Endometrium (tissue), 2 donors: ENCODE data around the gene ABLIM2.

Source experiments
- FAIRE-seq: peaks from 2 replicates; lab custom pipeline; 2012; peaks lifted over from hg19 to GRCh38; lab: Jason Lieb, UNC
- donor health status: control.
- donor health status: control.

Gene ABLIM2

GRCh38 chr4:8118035-8118434 lies 40.6 kb downstream of the ABLIM2 start:
- FAIRE-seq = no peak

- FAIRE-seq = no peak
Observed at GRCh38 chr4:8117278-8117682, 41.3 kb downstream of the ABLIM2 start.

- no peak for FAIRE-seq
Observed at GRCh38 chr4:8115916-8116315, 42.7 kb downstream of the ABLIM2 start.

DNA sequence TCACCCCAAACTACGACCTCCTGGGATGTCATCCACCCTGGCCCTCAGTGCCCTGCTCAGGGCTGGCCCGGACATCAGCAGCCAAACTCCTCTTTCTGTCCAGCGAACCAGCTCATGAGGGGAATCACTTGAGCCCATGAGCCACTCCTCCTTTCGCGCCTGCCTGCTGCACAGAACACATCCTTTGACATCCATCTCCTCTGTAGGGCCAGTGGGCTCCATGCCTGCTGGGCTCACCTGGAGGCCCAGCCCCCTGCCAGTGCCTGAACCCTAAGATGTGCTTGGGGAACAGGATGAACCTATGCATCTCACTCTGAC lies 43.5 kb downstream of the ABLIM2 start:
- FAIRE-seq = no peak

- no peak for FAIRE-seq
Observed at GRCh38 chr4:8114456-8115202, 44.0 kb downstream of the ABLIM2 start.

GRCh38 chr4:8113611-8114377 lies 44.8 kb downstream of the ABLIM2 start:
- no peak for FAIRE-seq

- no peak for FAIRE-seq
Observed at GRCh38 chr4:8112672-8113071, 45.9 kb downstream of the ABLIM2 start.

DNA sequence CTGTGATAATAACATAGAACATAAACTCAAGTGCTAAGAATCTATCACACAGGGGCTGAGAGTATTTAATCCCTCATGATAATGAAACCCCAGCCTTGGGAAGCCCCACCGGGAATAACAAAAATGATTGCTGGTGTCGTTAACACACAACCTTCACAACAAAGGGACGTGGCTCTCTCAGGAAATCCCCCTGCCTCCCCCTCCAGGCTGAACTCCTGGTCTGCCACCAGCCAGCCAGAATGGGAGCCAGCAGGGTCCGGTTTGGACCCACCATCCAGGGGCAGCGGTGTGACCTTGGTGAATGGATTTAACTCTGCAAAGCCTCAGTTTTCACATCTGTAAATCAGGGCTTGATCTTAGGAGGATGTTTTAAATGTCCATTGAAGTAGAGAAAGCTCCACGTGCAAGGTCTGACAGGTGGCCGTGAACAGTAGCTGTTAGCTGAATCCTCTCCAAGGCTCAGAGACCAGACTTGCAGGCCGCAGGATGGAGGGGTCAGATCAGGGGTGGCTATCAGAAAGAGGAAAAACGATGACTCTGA lies 46.5 kb downstream of the ABLIM2 start:
- FAIRE-seq = no peak

DNA sequence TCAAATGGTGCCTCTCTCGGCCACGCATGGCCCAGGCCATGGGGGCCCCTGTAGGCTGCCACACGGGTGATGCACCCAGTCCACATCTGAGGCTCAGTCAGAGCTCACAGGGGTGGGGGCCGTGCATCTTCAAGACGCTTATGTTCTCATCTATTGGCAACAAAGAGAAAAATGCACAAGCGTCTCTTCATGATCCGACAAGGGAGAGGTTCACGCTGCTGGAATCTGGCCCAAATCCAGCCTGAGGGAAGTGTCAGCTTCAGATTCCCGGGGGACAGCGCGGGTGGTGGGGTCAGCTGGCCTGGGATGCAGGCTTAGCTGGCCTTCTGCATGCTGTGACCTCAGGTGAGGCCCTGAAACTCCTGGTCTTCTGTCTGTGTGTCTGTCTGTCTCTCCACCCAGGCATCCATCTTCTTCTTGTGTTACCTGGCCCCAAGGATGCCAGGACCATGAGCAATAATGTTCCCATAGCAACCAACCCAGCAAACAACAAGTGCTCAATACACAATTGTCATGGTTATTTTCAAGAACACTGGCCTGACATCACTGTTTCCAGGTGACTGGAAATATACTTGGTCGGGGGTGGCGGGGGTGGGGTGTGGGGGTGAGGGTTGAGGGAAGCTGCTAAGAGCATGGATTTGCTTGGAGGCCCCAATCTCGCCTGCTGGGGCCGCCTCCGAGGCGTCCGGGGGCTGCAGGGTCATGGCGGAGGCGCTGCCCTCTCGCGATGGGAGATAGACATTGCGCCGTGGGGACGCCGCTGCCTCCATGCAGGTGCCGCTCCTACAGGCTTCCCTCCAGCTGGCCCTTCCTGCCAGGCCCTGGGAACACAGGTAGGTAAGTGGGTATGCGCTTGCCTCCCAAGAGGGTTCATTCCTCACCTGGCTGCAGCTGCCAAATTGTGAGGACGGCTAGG lies 48.3 kb downstream of the ABLIM2 start:
- FAIRE-seq = no peak

DNA sequence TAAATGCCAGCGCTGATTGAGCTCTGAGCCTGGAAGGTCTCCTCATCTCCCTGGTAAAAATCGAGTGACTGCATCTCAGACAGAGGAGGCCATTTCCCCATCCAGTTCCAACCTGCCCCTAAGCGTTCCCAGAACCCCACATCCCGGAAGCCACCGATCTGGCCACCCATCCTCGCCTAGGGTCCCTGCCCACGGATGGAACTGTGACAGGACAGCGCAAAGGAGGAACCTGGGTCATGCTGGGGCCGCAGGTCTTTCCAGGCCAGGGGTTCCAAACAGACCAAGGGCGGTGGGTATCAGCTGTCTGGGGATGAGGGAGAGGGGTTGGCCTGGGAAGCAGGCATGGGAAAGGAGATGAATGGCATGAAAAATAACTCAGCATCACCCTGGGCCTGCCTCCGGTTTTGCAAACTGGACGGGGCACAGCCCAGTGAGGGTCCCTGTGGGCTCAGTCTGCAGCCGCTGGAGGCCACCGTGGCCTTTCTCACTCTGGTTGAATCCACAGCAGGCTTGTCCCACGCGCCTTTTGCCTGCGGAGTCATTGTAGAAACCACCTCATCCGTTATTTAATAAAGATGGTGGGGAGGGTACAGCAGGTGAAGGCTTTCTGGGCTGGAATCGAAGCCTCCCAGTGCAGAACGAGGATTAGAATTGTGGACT lies 49.1 kb downstream of the ABLIM2 start:
- FAIRE-seq = no peak

DNA sequence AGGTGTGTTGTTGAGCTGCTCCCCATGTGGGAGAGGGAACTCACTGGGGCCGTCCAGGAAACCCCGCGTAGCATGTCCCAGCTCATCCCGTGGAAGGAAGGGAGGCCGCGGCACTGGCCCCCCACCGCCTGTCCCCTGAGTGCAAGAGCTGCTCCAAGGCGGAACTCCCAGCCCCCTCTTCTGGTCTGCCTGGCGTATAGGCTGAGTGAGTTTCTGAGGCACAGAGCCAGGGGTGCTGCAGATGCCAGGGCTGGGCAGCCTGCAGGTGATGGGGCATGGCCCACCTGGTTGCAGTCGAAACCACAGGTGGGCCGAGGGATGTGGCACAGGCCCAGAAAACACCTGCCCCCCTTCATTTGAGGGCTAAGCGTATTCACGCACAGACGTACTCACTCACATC lies 49.6 kb downstream of the ABLIM2 start:
- no peak for FAIRE-seq

DNA sequence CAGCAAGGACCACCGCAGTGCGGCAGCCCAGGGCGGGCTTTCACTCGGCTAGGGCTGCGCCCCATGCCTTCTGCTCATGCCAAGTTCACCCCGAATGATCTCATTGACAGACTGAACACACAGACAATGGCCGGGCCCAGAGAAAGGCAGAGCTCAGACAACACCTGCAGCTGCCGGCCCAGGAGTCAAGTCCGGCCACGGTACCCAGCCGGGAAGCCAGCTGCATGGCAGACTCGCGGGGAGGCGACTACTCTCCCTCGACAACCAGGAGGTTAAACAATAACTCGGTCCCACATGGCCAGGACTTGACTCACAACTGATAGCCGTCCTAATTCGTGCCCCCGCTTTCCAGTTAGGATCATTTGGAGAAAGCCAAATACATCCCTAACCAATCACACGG lies 50.4 kb downstream of the ABLIM2 start:
- FAIRE-seq = no peak

- FAIRE-seq = no peak
Observed at GRCh38 chr4:8107146-8107657, 51.4 kb downstream of the ABLIM2 start.

DNA sequence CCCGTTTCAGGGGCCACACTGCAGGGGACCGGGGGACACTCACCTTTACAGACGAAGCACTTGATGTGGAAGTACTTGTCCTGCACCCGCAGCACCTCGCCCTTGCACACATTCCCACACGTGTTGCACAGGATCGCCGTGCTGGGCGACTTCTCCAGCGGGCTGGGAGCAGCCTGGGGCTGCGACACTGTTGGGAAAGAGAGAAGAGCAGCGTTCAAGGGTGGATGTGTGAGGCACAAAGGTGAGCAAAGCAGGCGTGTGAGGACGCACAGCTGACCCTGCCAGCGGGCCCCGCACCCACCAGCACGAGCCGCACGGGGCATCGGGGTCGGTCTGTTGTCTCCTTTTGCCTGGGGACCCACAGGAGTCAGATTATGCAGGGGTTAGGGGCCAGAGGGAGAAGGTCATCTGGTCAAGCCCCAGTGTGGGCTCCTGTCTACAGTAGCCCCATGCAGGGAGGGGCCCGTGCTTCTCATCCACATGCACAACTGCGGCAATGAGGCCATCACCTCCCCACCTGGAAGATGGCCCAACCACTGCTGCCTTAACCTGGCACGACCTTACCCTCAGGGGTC lies 52.1 kb downstream of the ABLIM2 start:
- FAIRE-seq = no peak

GRCh38 chr4:8105306-8106100 lies 53.1 kb downstream of the ABLIM2 start:
- FAIRE-seq = no peak

DNA sequence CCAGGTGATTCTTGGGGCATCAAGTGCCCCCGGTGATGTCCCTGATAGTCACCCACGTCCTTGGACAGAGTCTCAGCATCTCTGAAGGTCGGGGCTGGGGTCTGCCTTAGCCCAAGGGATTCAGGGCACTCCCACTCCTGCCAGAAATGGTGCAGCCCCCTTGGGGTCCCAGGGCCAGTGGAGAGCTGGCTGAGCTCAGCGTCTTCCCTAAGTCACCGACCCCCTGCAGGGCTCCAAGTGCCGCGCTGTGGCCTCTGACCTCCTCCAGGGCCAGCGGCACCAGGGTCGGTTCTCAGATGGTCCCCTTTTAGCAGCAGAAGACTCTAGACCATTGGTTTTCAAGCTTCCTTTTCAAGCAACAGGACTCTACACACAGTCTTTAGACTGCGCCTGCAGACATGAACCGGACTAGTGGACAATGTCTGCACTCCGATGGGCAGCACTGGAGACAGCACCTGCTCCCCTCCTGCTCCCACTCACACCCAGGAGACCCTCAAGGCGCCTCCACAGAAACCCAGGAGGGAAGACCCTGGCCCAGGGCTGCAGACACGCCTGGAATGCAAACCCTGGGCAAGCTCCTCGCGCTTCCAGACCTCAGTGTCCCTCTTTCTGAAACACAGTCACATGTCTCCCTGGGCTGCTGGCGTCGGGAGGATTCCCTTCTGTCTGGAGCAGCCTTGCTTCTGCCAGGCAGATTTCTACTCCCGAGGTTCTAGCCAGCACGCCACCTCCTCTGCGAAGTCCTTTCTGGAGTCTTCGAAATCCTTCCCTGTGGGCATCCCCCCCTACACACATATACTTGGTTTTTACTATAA lies 53.9 kb downstream of the ABLIM2 start:
- FAIRE-seq = no peak

DNA sequence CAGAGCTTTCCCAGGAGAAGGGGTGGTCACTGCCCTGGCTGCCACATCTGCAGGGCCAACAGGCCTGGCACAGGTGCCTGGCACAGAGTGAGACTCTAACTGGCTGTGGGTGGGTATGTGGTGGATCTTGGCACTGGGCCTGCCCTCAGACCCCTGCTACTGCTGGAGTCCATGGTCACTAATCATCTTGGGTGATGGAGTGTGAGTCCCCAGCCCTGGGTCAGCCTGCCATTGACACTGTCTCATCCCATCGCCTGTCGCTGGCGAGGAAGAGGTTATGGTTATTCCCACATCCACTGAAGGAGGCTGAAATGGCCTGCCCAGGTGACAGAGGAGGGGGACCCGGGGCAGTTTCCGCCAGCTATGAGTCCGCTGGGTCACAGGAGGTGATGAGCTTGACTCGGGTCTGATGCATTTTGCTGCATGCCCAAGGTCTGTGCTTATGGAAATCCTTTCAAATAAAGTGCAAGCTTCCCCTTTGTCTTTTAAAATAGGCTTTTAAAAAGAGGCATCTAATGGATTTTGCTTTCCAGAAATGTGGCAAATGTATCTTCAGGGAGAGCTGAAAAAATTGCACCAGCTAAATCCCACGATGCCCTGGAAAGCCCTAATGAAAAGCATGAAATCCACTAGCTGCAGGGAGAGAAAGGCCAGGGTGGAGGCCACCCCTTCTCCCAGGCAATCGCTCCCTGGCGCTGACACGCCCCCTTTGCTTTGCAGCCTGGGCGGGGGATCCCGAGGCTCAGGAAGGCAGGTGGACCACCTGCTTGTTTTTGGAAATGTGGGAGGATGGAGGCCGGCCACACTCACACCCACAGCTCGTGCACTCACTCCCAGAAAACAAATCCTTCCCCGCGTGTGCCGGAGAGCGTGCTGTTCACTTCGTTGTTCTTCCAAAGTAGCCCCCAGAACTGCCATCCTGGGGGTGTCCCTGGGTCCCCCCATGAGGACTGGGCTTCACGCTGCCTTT lies 54.9 kb downstream of the ABLIM2 start:
- FAIRE-seq = no peak

- FAIRE-seq = no peak
Observed at GRCh38 chr4:8102831-8103230, 55.8 kb downstream of the ABLIM2 start.

DNA sequence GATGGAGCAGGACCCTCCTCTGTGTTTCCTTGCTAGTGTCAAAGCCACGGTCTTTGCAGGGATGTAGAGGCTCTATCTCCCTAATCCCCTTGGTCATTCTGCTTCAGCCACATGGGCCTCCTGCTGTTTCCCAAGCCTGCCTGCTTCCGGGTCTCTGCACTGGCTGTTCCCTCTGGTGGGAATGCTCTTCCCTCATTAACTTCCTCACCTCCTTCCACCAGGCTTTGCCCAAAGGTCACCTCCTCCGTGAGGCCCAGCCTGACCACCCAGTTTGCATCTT lies 56.6 kb downstream of the ABLIM2 start:
- no peak for FAIRE-seq
